Esophagus (tissue), 2 donors: ENCODE measurements around the gene TSPYL1. TPM values are rescaled to one million over a fixed set of nuclear protein-coding genes. Genes with fewer than 3 reads are reported as not detected.

Experiments
- H3K27ac ChIP-seq, 2 donors: one replicate each; pipeline ENCODE4 v1.5.1; 2013; ENCODE audit warnings: low read depth in 2 of 2, mild to moderate bottlenecking in 2 of 2, inconsistent platforms in 1 of 2, low read length in 1 of 2, moderate library complexity in 1 of 2
- H3K27me3 ChIP-seq, 2 donors: one replicate each; pipeline ENCODE4 v1.6.1; 2013; ENCODE audit warnings: low read length in 2 of 2, control low read depth in 1 of 2, mild to moderate bottlenecking in 1 of 2; ENCODE audit not compliant: insufficient read depth in 2 of 2, control insufficient read depth in 1 of 2
- H3K36me3 ChIP-seq, 2 donors: one replicate each; pipeline ENCODE4 v1.6.1; 2013; ENCODE audit warnings: low read length in 1 of 2; ENCODE audit not compliant: control insufficient read depth in 2 of 2, insufficient read depth in 2 of 2
- H3K4me1 ChIP-seq, 2 donors: one replicate each; pipeline ENCODE4 v1.6.1; 2013; ENCODE audit warnings: low read length in 1 of 2; ENCODE audit not compliant: control insufficient read depth in 2 of 2, insufficient read depth in 2 of 2
- H3K4me3 ChIP-seq, 2 donors: one replicate each; pipeline ENCODE4 v1.5.1; 2013; ENCODE audit warnings: low read length in 2 of 2, mild to moderate bottlenecking in 2 of 2, low read depth in 1 of 2, moderate library complexity in 1 of 2
- H3K9me3 ChIP-seq, 2 donors: one replicate each; pipeline ENCODE4 v1.6.1; 2013; ENCODE audit warnings: mild to moderate bottlenecking in 2 of 2, low read depth in 1 of 2, low read length in 1 of 2, moderate library complexity in 1 of 2; ENCODE audit not compliant: control insufficient read depth in 2 of 2, insufficient read depth in 1 of 2
- WGBS, 2 donors: extraction: QIAGEN DNeasy Blood & Tissue Kit; methylation state at CpG; one replicate each; pipeline ENCODE4 v1.1.7; 2013; 5-methylcytosine and 5-hydroxymethylcytosine counted together
- polyA plus RNA-seq, 2 donors: library from polyadenylated mRNA; stranded (reverse); fragments of 200-250 nt; gene quantifications; one replicate each; pipeline ENCODE4 v1.2.3, GENCODE V29; 2013
- donor health status: healthy with polysubstance abuse.
- donor health status: Bipolar disorder and iron deficiency.

The TSPYL1 gene
- polyA plus RNA-seq, 2 donors, result 11.9 to 24.3 TPM

- WGBS, 2 donors, result 0 to 1% methylated on average over 53 of the region's 53 CpGs
- H3K4me1 ChIP-seq, result peaks cover 14 to 17% of the 10 kb centered on the region in 2 donors
- H3K36me3 ChIP-seq, result peaks cover 0 to 3% of the 10 kb centered on the region in 2 donors
- H3K9me3 ChIP-seq, result no peaks in the 10 kb centered on the region
- peak within 1 kb of the TSS; percentile 86 to 97 for H3K4me3 ChIP-seq
- peak within 1 kb of the TSS; percentile 62 to 97 for H3K27ac ChIP-seq
- no peaks in the 10 kb centered on the region for H3K27me3 ChIP-seq
Observed at GRCh38 chr6:116253505-116254296, 26.0 kb downstream of the TSPYL1 start, which contains the start of gene TSPYL4. Gene TSPYL4, minus strand, starts transcription at chr6:116254075. Its CDS starts 67 bp downstream, at chr6:116254008.

GRCh38 chr6:116253188-116253504 lies 26.6 kb downstream of the TSPYL1 start:
- H3K36me3 ChIP-seq, result peaks cover 0 to 3% of the 10 kb centered on the region in 2 donors
- H3K9me3 ChIP-seq, result no peaks in the 10 kb centered on the region
- peaks cover 14 to 17% of the 10 kb centered on the region in 2 donors for H3K4me1 ChIP-seq
- WGBS, 2 donors, result 30 to 33% methylated on average over 11 of the region's 11 CpGs
- peak overlapping the region; percentile 62 to 97 for H3K27ac ChIP-seq
- no peaks in the 10 kb centered on the region for H3K27me3 ChIP-seq
- peak overlapping the region; percentile 86 to 97 for H3K4me3 ChIP-seq

GRCh38 chr6:116251568-116252384 lies 28.0 kb downstream of the TSPYL1 start:
- Histone ChIP-seq H3K27ac (peak overlapping the region in 1 of 2 donors; percentile 9), H3K27me3 (no peaks in the 10 kb centered on the region), H3K4me3 (peak overlapping the region in 1 of 2 donors; percentile 31), H3K4me1 (peaks cover 14 to 17% of the 10 kb centered on the region in 2 donors), H3K36me3 (peaks cover 0 to 3% of the 10 kb centered on the region in 2 donors), H3K9me3 (no peaks in the 10 kb centered on the region)
- WGBS, 2 donors, result 69 to 74% methylated on average over 6 of the region's 6 CpGs

- WGBS, 2 donors, result 94 to 97% methylated on average over 2 of the region's 2 CpGs
- peak overlapping the region in 1 of 2 donors; percentile 1 for H3K27ac ChIP-seq
- H3K4me3 ChIP-seq, result no peak overlapping the region
- peaks cover 14 to 17% of the 10 kb centered on the region in 2 donors for H3K4me1 ChIP-seq
- H3K36me3 ChIP-seq, result peaks cover 0 to 3% of the 10 kb centered on the region in 2 donors
- no peaks in the 10 kb centered on the region for H3K27me3 ChIP-seq
- H3K9me3 ChIP-seq, result no peaks in the 10 kb centered on the region
Observed at GRCh38 chr6:116248577-116248976, 31.2 kb downstream of the TSPYL1 start.

GRCh38 chr6:116247285-116247684 lies 32.4 kb downstream of the TSPYL1 start:
- H3K36me3 ChIP-seq, result peaks cover 0 to 3% of the 10 kb centered on the region in 2 donors
- peaks cover 6 to 10% of the 10 kb centered on the region in 2 donors for H3K4me1 ChIP-seq
- no peak overlapping the region for H3K27ac ChIP-seq
- no peaks in the 10 kb centered on the region for H3K9me3 ChIP-seq
- no peak overlapping the region for H3K4me3 ChIP-seq
- no peaks in the 10 kb centered on the region for H3K27me3 ChIP-seq

GRCh38 chr6:116246089-116246488 lies 33.6 kb downstream of the TSPYL1 start:
- Histone ChIP-seq H3K4me3 (no peak overlapping the region), H3K36me3 (peaks cover 0 to 3% of the 10 kb centered on the region in 2 donors), H3K4me1 (peaks cover 6% of the 10 kb centered on the region in 2 donors), H3K9me3 (no peaks in the 10 kb centered on the region), H3K27ac (no peak overlapping the region), H3K27me3 (no peaks in the 10 kb centered on the region)
- 88 to 89% methylated on average over 4 of the region's 4 CpGs for WGBS, 2 donors

GRCh38 chr6:116244284-116244683 lies 35.4 kb downstream of the TSPYL1 start:
- no peaks in the 10 kb centered on the region for H3K27me3 ChIP-seq
- no peaks in the 10 kb centered on the region for H3K9me3 ChIP-seq
- peaks cover 0 to under 1% of the 10 kb centered on the region in 2 donors for H3K36me3 ChIP-seq
- 70 to 72% methylated on average over 4 of the region's 4 CpGs for WGBS, 2 donors
- no peaks in the 10 kb centered on the region for H3K4me1 ChIP-seq
- H3K27ac ChIP-seq, result no peak overlapping the region
- no peak overlapping the region for H3K4me3 ChIP-seq

- H3K9me3 ChIP-seq, result no peaks in the 10 kb centered on the region
- 94 to 99% methylated on average over 1 of the region's 1 CpG for WGBS, 2 donors
- H3K36me3 ChIP-seq, result peaks cover 2 to 4% of the 10 kb centered on the region in 2 donors
- no peaks in the 10 kb centered on the region for H3K4me1 ChIP-seq
- H3K27ac ChIP-seq, result no peak overlapping the region
- H3K4me3 ChIP-seq, result no peak overlapping the region
- H3K27me3 ChIP-seq, result no peaks in the 10 kb centered on the region
Observed at GRCh38 chr6:116239856-116240255, 39.9 kb downstream of the TSPYL1 start.

- Histone ChIP-seq H3K27ac (no peak overlapping the region), H3K4me1 (no peaks in the 10 kb centered on the region), H3K36me3 (peaks cover 2 to 4% of the 10 kb centered on the region in 2 donors), H3K4me3 (no peak overlapping the region), H3K27me3 (no peaks in the 10 kb centered on the region), H3K9me3 (no peaks in the 10 kb centered on the region)
- 98 to 100% methylated on average over 2 of the region's 2 CpGs for WGBS, 2 donors
Observed at GRCh38 chr6:116239256-116239655, 40.5 kb downstream of the TSPYL1 start.
